ENCODE measurements around the gene SERPINE1. TPM values are rescaled to one million over a fixed set of nuclear protein-coding genes. Genes with fewer than 3 reads are reported as not detected.

Gene SERPINE1
- total and polyA plus RNA-seq, 2 of the 13 experiments (the other 11 are each of a cell fraction or from before 2014, with no cell fraction given), result 21.2 to 1,576 TPM

DNA sequence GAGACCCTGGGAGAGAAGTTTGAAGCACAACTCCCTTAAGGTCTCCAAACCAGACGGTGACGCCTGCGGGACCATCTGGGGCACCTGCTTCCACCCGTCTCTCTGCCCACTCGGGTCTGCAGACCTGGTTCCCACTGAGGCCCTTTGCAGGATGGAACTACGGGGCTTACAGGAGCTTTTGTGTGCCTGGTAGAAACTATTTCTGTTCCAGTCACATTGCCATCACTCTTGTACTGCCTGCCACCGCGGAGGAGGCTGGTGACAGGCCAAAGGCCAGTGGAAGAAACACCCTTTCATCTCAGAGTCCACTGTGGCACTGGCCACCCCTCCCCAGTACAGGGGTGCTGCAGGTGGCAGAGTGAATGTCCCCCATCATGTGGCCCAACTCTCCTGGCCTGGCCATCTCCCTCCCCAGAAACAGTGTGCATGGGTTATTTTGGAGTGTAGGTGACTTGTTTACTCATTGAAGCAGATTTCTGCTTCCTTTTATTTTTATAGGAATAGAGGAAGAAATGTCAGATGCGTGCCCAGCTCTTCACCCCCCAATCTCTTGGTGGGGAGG lies 10.8 kb downstream of the SERPINE1 start (continued):
- TF ChIP-seq, protein P1, sequence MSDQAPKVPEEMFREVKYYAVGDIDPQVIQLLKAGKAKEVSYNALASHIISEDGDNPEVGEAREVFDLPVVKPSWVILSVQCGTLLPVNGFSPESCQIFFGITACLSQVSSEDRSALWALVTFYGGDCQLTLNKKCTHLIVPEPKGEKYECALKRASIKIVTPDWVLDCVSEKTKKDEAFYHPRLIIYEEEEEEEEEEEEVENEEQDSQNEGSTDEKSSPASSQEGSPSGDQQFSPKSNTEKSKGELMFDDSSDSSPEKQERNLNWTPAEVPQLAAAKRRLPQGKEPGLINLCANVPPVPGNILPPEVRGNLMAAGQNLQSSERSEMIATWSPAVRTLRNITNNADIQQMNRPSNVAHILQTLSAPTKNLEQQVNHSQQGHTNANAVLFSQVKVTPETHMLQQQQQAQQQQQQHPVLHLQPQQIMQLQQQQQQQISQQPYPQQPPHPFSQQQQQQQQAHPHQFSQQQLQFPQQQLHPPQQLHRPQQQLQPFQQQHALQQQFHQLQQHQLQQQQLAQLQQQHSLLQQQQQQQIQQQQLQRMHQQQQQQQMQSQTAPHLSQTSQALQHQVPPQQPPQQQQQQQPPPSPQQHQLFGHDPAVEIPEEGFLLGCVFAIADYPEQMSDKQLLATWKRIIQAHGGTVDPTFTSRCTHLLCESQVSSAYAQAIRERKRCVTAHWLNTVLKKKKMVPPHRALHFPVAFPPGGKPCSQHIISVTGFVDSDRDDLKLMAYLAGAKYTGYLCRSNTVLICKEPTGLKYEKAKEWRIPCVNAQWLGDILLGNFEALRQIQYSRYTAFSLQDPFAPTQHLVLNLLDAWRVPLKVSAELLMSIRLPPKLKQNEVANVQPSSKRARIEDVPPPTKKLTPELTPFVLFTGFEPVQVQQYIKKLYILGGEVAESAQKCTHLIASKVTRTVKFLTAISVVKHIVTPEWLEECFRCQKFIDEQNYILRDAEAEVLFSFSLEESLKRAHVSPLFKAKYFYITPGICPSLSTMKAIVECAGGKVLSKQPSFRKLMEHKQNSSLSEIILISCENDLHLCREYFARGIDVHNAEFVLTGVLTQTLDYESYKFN (CRISPR knock-in tag; conservative IDR thresholded peaks at IDR 0.05), result peak; percentile 25; the same call in 1 of the 2 replicates
- TF ChIP-seq, protein P2, sequence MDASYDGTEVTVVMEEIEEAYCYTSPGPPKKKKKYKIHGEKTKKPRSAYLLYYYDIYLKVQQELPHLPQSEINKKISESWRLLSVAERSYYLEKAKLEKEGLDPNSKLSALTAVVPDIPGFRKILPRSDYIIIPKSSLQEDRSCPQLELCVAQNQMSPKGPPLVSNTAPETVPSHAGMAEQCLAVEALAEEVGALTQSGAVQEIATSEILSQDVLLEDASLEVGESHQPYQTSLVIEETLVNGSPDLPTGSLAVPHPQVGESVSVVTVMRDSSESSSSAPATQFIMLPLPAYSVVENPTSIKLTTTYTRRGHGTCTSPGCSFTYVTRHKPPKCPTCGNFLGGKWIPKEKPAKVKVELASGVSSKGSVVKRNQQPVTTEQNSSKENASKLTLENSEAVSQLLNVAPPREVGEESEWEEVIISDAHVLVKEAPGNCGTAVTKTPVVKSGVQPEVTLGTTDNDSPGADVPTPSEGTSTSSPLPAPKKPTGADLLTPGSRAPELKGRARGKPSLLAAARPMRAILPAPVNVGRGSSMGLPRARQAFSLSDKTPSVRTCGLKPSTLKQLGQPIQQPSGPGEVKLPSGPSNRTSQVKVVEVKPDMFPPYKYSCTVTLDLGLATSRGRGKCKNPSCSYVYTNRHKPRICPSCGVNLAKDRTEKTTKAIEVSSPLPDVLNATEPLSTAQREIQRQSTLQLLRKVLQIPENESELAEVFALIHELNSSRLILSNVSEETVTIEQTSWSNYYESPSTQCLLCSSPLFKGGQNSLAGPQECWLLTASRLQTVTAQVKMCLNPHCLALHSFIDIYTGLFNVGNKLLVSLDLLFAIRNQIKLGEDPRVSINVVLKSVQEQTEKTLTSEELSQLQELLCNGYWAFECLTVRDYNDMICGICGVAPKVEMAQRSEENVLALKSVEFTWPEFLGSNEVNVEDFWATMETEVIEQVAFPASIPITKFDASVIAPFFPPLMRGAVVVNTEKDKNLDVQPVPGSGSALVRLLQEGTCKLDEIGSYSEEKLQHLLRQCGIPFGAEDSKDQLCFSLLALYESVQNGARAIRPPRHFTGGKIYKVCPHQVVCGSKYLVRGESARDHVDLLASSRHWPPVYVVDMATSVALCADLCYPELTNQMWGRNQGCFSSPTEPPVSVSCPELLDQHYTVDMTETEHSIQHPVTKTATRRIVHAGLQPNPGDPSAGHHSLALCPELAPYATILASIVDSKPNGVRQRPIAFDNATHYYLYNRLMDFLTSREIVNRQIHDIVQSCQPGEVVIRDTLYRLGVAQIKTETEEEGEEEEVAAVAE (CRISPR knock-in tag; IDR thresholded peaks at IDR 0.05; ENCODE audit: borderline replicate concordance), result no peak
- TF ChIP-seq PAF1 (CRISPR knock-in tag; IDR thresholded peaks at IDR 0.05) (peak; percentile 59; the same call in 1 of the 2 replicates), POLR2G (IDR thresholded peaks at IDR 0.05; ENCODE audit: low read depth, low read length) (no peak), NR1H2 (CRISPR knock-in tag; IDR thresholded peaks at IDR 0.05; ENCODE audit: borderline replicate concordance, low read depth) (no peak), ZNF670 (CRISPR knock-in tag; IDR thresholded peaks at IDR 0.05; ENCODE audit: borderline replicate concordance) (0 out of 2 replicates have a peak, but pooled peaks have one; percentile 60), ZZZ3 (CRISPR knock-in tag; IDR thresholded peaks at IDR 0.05; ENCODE audit: borderline replicate concordance) (0 out of 2 replicates have a peak, but pooled peaks have one; percentile 31), ZNF558 (CRISPR knock-in tag; IDR thresholded peaks at IDR 0.05; ENCODE audit: borderline replicate concordance) (0 out of 2 replicates have a peak, but pooled peaks have one; percentile 36), ZNF563 (CRISPR knock-in tag; IDR thresholded peaks at IDR 0.05) (0 out of 2 replicates have a peak, but pooled peaks have one; percentile 12), ZNF546 (CRISPR knock-in tag; conservative IDR thresholded peaks at IDR 0.05) (no peak), ZNF501 (CRISPR knock-in tag; IDR thresholded peaks at IDR 0.05) (0 out of 2 replicates have a peak, but pooled peaks have one; percentile 32), POLR2AphosphoS5 (IDR thresholded peaks at IDR 0.05; ENCODE audit: low read depth, low read length) (peak; percentile 42; the same call in 1 of the 2 replicates), POLR2A (IDR thresholded peaks at IDR 0.05; ENCODE audit: insufficient read depth in 1 of 2, low read depth in 2 of 2, low read length in 2 of 2) (peak in 1 of 2 experiments; percentile 77; a peak in 2 of 4 replicates)
- TF ChIP-seq, protein P3, sequence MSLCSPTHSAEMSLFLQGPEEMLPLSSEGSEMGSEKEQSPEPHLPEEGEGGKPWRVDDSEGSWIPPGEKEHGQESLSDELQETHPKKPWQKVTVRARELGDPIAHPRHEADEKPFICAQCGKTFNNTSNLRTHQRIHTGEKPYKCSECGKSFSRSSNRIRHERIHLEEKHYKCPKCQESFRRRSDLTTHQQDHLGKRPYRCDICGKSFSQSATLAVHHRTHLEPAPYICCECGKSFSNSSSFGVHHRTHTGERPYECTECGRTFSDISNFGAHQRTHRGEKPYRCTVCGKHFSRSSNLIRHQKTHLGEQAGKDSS (CRISPR knock-in tag; IDR thresholded peaks at IDR 0.05; ENCODE audit: borderline replicate concordance, low read depth), result 0 out of 2 replicates have a peak, but pooled peaks have one; percentile 24
- TF ChIP-seq, protein P4, sequence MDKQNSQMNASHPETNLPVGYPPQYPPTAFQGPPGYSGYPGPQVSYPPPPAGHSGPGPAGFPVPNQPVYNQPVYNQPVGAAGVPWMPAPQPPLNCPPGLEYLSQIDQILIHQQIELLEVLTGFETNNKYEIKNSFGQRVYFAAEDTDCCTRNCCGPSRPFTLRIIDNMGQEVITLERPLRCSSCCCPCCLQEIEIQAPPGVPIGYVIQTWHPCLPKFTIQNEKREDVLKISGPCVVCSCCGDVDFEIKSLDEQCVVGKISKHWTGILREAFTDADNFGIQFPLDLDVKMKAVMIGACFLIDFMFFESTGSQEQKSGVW (CRISPR knock-in tag; IDR thresholded peaks at IDR 0.05; ENCODE audit: borderline replicate concordance), result peak; percentile 86; the same call in 1 of the 2 replicates
- TF ChIP-seq, protein P5, sequence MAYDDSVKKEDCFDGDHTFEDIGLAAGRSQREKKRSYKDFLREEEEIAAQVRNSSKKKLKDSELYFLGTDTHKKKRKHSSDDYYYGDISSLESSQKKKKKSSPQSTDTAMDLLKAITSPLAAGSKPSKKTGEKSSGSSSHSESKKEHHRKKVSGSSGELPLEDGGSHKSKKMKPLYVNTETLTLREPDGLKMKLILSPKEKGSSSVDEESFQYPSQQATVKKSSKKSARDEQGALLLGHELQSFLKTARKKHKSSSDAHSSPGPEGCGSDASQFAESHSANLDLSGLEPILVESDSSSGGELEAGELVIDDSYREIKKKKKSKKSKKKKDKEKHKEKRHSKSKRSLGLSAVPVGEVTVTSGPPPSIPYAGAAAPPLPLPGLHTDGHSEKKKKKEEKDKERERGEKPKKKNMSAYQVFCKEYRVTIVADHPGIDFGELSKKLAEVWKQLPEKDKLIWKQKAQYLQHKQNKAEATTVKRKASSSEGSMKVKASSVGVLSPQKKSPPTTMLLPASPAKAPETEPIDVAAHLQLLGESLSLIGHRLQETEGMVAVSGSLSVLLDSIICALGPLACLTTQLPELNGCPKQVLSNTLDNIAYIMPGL (CRISPR knock-in tag; IDR thresholded peaks at IDR 0.05; ENCODE audit: borderline replicate concordance in 1 of 2, low read depth in 1 of 2), result peak in 1 of 2 experiments; percentile 14; a peak in 1 of 4 replicates

All from HepG2 (cell line).